ENCODE measurements around the gene PRRT1. TPM values are rescaled to one million over a fixed set of nuclear protein-coding genes. Genes with fewer than 3 reads are reported as not detected.

PRRT1 gene
- total RNA-seq, 4 donors from 2014 or later: 2.7 to 4.4 (median 4.0) TPM

- no peak for DNase-seq (ENCODE audit: extremely low spot score)
- Histone ChIP-seq H3K4me3 (peak overlapping the region in 2 of 4 donors; percentile 75 to 85), H3K36me3 (peaks cover 0 to 44% (median 30%) of the 10 kb centered on the region in 4 donors), H3K4me1 (peaks cover 59 to 78% (median 73%) of the 10 kb centered on the region in 4 donors), H3K9me3 (no peaks in the 10 kb centered on the region), H3K27ac (replicated peaks in 1 of 4) (peak overlapping the region; percentile 20 to 99 (median 96)), H3K27me3 (no peaks in the 10 kb centered on the region)
- 76% methylated on average over 10 of the region's 10 CpGs for WGBS
- TF ChIP-seq EP300 (IDR thresholded peaks at IDR 0.05) (no peak), POLR2AphosphoS5 (IDR thresholded peaks at IDR 0.05) (no peak), CTCF (IDR thresholded peaks at IDR 0.05) (no peak), POLR2A (IDR thresholded peaks at IDR 0.05; ENCODE audit: low read depth) (no peak)
- intact Hi-C loops (cut with DNase I): no loop called here
Measured at GRCh38 chr6:32179766-32180405, 28.1 kb upstream of the PRRT1 start.

GRCh38 chr6:32178547-32179440, 27.1 kb upstream of the PRRT1 start:
- Histone ChIP-seq H3K27me3 (no peaks in the 10 kb centered on the region), H3K9me3 (no peaks in the 10 kb centered on the region), H3K36me3 (peaks cover 0 to 42% (median 28%) of the 10 kb centered on the region in 4 donors), H3K27ac (replicated peaks in 1 of 4) (peak overlapping the region; percentile 94 to 99 (median 96)), H3K4me3 (peak overlapping the region; percentile 74 to 93 (median 80)), H3K4me1 (peaks cover 54 to 78% (median 73%) of the 10 kb centered on the region in 4 donors)
- DNase-seq (ENCODE audit: extremely low spot score): no peak
- WGBS: 6% methylated on average over 15 of the region's 24 CpGs
- intact Hi-C loops (cut with DNase I): no loop called here
- no peak for TF ChIP-seq POLR2A (IDR thresholded peaks at IDR 0.05; ENCODE audit: low read depth)
- no peak for TF ChIP-seq CTCF (IDR thresholded peaks at IDR 0.05)
- TF ChIP-seq POLR2AphosphoS5 (IDR thresholded peaks at IDR 0.05): no peak
- no peak for TF ChIP-seq EP300 (IDR thresholded peaks at IDR 0.05)

- 2% methylated on average over 33 of the region's 33 CpGs for WGBS
- Histone ChIP-seq H3K4me3 (peak within 1 kb of the TSS; percentile 74 to 93 (median 80)), H3K27me3 (no peaks in the 10 kb centered on the region), H3K9me3 (no peaks in the 10 kb centered on the region), H3K27ac (replicated peaks in 1 of 4) (peak within 1 kb of the TSS; percentile 94 to 99 (median 96)), H3K4me1 (peaks cover 50 to 84% (median 81%) of the 10 kb centered on the region in 4 donors), H3K36me3 (peaks cover 0 to 33% (median 25%) of the 10 kb centered on the region in 4 donors)
- TF ChIP-seq POLR2AphosphoS5 (IDR thresholded peaks at IDR 0.05) (peak; percentile 77 to 80), POLR2A (IDR thresholded peaks at IDR 0.05; ENCODE audit: low read depth) (no peak), EP300 (IDR thresholded peaks at IDR 0.05) (no peak), CTCF (IDR thresholded peaks at IDR 0.05) (peak in 1 of 3 experiments; percentile 19)
- DNase-seq (ENCODE audit: extremely low spot score): peak; percentile 99
- intact Hi-C loops (cut with DNase I): no loop called here
Measured at GRCh38 chr6:32177788-32178546, 26.2 kb upstream of the PRRT1 start, which contains the start of gene RNF5. Gene RNF5 (plus strand): TSS chr6:32178405. CDS start chr6:32178512, 107 bp downstream.

- peaks cover 50 to 83% (median 81%) of the 10 kb centered on the region in 4 donors for H3K4me1 ChIP-seq
- H3K9me3 ChIP-seq: no peaks in the 10 kb centered on the region
- no peak for DNase-seq (ENCODE audit: extremely low spot score)
- peak overlapping the region; percentile 94 to 99 (median 96) for H3K27ac ChIP-seq (replicated peaks in 1 of 4)
- no peak for TF ChIP-seq POLR2A (IDR thresholded peaks at IDR 0.05; ENCODE audit: low read depth)
- no peak for TF ChIP-seq EP300 (IDR thresholded peaks at IDR 0.05)
- no peak for TF ChIP-seq CTCF (IDR thresholded peaks at IDR 0.05)
- TF ChIP-seq POLR2AphosphoS5 (IDR thresholded peaks at IDR 0.05): peak in 1 of 2 donors; percentile 75
- intact Hi-C loops (cut with DNase I): no loop called here
- H3K4me3 ChIP-seq: peak overlapping the region; percentile 74 to 93 (median 80)
- no peaks in the 10 kb centered on the region for H3K27me3 ChIP-seq
- H3K36me3 ChIP-seq: peaks cover 0 to 27% (median 21%) of the 10 kb centered on the region in 4 donors
- 0% methylated on average over 17 of the region's 20 CpGs for WGBS
Measured at GRCh38 chr6:32177183-32177787, 25.5 kb upstream of the PRRT1 start.

All from esophagus muscularis mucosa (tissue), 4 donors.